GM12891 (cell line): ENCODE data around the gene JAZF1.
A peak's percentile ranks its signal among the peaks of the same experiment; 100 is the strongest.

Experiments
- DNase-seq: peaks from one replicate; pipeline ENCODE4 v3.0.0; 2011; ENCODE audit warnings: low spot score; ENCODE audit not compliant: insufficient read length
- FAIRE-seq: peaks from 2 replicates; lab custom pipeline; 2011; peaks lifted over from hg19 to GRCh38; lab: Jason Lieb, UNC
- PAX5 ChIP-seq: IDR thresholded peaks from 2 replicates; pipeline ENCODE4 v1.6.1; 2011; ENCODE audit warnings: low read length, moderate library complexity, mild to moderate bottlenecking; ENCODE audit not compliant: insufficient read depth, severe bottlenecking
- POLR2A ChIP-seq: IDR thresholded peaks from 2 replicates; pipeline ENCODE4 v1.6.1; 2011; ENCODE audit warnings: low read depth, low read length, control low read depth
- POLR2AphosphoS5 ChIP-seq: IDR thresholded peaks from 2 replicates; pipeline ENCODE4 v1.6.1; 2011; ENCODE audit warnings: low read depth, low read length, control low read depth
- POU2F2 ChIP-seq: IDR thresholded peaks from 2 replicates; pipeline ENCODE4 v1.6.1; 2011; ENCODE audit warnings: low read depth, mild to moderate bottlenecking, control low read depth, low read length, moderate library complexity
- SPI1 ChIP-seq: IDR thresholded peaks from 2 replicates; pipeline ENCODE4 v1.6.1; 2011; ENCODE audit warnings: low read depth, low read length, control low read depth
- TAF1 ChIP-seq: IDR thresholded peaks from 2 replicates; pipeline ENCODE4 v1.6.1; 2011; ENCODE audit warnings: low read depth, low read length, control low read depth

The JAZF1 gene

DNA sequence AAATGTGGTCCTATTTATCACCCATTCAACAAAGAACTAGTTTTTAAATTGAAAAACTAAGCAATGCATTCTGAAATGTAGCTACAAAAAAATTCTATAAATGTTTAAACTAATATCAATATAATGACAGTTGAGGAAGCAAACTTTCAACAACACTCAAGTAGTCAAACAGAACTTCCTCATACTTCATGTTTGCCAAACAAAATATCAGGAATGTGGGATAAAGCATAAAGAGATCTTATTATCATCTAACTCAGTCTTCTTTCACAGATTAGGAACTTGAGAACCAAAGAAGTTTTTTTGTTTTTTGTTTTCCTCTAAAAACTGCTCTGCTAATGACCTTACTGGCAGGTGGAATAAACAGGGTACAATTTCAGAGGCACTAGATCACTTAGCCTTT is 116.2 kb downstream of the JAZF1 start:
- DNase-seq (no peak), FAIRE-seq (no peak)
- TF ChIP-seq POLR2A (no peak), SPI1 (no peak), PAX5 (no peak), POLR2AphosphoS5 (no peak), TAF1 (no peak), POU2F2 (no peak)

DNA sequence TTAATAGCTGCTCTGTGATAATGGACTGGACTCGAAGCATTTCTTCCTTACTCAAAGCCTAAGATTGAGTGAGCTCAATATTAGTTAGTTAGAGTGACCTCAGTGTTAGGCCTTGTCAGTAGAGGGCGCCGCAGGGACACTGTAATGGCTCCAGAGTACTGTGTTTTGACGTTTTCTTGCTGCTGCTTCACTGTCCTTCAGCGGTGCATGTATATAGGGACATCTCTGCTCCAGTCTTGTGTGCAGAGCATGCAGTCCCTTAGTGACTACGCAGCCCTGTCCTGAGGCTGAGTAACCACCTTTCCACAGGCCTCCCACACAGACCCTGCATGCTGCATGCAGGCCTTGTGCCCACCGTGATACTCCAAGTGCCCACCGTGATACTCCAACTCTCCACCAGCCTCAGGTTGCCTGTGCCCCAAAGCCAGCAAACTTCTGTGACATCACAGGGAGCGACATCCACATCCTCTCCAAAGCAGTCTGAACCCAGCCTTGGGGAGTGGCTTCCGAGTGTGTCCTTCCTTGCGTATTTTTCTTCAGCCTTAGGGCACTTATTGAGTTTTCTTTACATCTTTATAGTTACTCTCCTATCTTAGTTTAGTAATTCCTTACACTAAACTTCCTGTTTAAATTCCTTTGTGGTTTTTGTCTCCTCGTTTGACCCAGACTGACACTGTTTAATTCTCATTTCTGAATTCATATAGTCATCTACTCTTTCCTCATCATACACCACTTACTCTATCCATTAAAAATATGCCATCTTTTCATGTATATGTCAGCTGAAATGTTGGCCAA is 118.2 kb downstream of the JAZF1 start:
- no peak for TF ChIP-seq POLR2AphosphoS5
- peak; percentile 20 for DNase-seq
- peak; percentile 93 for FAIRE-seq

DNA sequence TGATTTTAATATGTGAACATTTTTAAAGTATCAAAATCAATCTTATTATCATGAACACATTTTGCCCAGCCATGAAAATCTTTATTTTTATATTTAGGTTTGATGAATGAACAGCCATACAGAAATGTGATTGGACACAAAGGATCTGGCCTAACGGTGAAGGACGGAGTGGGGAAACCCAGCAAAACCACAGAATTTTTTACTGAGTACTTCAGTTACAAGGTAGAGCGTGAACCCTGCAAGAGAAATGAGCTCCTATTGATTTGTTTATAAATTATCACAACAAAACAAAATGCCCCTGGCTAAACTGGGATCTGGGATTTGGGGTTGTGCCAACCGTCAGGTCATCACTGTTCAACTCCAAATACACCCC is 118.8 kb downstream of the JAZF1 start:
- no peak for FAIRE-seq
- no peak for DNase-seq
- no peak for TF ChIP-seq POLR2AphosphoS5
- TF ChIP-seq SPI1 = no peak

DNA sequence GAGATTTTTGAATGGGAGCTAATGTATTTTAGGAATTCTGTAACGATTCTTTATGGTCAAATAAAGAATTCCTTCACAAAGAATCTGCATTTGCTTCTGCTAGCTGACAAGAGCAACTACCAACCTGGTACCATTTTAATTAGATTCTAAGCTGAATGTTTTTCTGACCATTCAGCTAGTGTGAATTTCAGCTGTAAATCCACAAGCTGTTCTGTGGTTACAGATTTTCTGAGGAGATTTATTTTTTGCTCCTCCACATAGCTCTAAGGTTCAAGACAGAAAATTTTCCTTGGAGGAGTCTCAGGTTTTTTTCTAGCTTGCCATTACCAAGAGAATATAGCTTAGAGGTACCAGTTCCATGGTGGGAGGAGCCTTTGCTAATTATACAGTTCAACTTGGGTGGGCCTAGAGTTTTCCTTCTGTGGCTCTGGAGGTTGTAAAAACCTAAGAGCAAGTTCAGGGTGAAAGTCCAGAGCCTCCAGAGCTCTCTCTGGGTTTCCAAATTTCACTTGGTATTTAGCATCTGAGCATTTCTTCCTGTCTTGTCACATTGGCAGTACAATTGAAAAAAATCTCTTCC is 120.1 kb downstream of the JAZF1 start:
- no peak for DNase-seq

DNA sequence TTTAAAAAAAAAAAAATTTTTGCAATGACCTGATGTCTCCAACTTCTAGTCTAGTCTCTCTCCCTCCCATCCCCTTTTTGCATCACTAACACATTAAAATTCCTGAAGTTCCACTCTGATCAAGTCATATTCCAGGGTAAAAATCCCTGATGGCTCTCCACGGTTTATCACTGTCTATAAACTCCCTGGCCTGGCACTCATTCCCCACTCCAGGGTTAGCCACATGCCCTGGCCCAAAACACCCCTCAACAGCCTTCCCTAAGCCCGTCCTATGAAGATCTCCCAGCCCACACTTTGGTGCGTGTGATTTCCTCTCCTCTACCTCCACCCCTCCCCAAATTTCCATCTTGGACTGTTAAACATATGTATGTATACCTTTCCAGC is 125.4 kb downstream of the JAZF1 start:
- FAIRE-seq = no peak
- TF ChIP-seq TAF1 = no peak
- TF ChIP-seq POLR2AphosphoS5 = no peak
- TF ChIP-seq POU2F2 = no peak
- TF ChIP-seq POLR2A = no peak
- TF ChIP-seq SPI1 = no peak
- no peak for TF ChIP-seq PAX5
- DNase-seq = no peak

More for the DNA sequence above, 120.1 kb downstream of the JAZF1 start:
- FAIRE-seq = no peak
- TF ChIP-seq PAX5 (no peak), SPI1 (no peak), POLR2A (no peak), POLR2AphosphoS5 (no peak), POU2F2 (no peak), TAF1 (no peak)

DNA sequence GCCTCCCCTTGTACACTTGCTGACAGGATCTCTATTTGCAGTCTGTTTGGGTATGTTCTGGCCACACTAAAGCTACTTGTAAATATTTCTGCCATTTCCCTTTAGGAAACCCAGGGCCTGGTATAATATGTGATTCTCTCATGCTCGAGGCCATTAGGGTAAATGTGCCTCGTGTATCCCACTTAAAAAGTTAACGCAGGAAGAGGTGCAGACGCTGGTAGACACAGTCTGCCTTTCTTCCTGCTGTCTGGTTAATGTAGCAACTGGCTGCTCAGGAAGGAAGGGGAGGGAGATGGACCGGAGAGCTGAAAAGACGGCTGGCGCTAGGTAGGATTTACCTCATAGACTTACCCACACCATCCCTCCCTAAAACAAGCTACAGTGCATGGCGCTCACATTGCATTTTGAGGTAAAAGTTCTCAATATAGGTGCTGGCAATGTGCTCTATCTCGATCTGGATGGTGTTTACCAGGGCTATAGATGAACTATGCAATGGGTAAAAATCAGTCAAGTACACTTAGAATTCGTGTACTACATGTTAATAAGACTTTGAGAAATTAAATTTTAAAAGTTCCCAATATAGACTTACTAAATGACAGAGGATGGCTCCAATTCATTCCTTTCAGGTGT is 125.9 kb downstream of the JAZF1 start:
- FAIRE-seq (no peak), DNase-seq (no peak)
- TF ChIP-seq SPI1 (no peak), POU2F2 (no peak), POLR2A (no peak), PAX5 (no peak), TAF1 (no peak), POLR2AphosphoS5 (no peak)

DNA sequence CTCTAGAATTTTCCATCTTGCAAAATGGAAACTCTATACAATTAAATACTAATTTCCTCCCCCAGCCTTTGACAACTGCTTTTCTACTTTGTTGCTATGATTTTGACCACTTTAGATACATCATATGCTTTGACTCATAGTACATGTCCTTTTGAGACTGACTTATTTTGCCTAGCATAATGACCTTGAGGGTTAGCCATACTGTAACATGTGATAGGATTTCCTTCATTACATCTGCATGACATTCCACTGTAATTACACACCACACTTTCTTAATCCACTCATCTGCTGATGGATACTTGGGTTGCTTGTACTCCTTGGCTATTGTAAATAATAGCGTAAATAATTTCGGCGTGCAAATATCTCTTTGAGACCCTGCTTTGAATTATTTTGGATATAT is 127.7 kb downstream of the JAZF1 start:
- FAIRE-seq = no peak
- TF ChIP-seq POLR2AphosphoS5 (no peak), PAX5 (no peak), POU2F2 (no peak), POLR2A (no peak), SPI1 (no peak), TAF1 (no peak)
- no peak for DNase-seq

DNA sequence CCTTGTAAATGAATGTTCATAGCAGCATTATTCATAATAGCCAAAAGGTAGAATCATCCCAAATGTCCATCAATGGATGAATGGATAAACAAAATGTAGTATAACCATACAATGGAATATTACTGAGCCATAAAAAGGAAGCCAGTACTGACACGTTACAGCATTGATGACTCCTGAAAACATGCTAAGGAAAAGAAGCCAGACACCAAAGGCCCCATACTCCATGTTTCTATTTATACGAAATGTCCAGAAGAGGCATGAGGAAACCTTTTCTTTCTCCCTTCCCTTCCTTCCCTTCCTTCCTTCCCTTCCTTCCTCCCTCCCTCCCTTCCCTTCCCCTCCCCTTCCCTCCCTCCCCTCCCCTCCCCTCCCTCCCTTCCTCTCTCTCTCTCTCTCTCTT is 131.9 kb downstream of the JAZF1 start:
- FAIRE-seq = no peak
- TF ChIP-seq TAF1 (no peak), POLR2AphosphoS5 (no peak), PAX5 (no peak), SPI1 (no peak), POU2F2 (no peak), POLR2A (no peak)
- no peak for DNase-seq

DNA sequence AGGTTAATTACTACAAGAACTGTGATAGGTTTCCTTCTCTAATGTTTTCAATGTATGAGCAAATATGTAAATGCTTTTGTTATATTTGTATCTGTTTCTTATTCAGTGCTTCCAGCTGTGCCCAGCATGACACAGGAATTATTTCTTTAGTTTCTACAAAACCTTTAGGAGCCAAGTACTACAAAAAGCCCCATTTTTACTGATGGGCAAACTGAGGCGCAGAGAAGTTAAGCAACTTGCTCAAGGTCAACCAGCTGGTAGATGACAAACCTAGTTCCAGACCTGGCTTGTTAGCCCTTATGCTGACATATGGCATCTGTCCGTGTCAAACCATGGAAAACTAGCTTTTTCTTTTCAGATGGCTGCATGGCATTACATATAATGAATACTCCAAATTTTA is 134.6 kb downstream of the JAZF1 start:
- FAIRE-seq = no peak
- TF ChIP-seq PAX5 (no peak), POLR2AphosphoS5 (no peak), POU2F2 (no peak)
- DNase-seq = no peak

DNA sequence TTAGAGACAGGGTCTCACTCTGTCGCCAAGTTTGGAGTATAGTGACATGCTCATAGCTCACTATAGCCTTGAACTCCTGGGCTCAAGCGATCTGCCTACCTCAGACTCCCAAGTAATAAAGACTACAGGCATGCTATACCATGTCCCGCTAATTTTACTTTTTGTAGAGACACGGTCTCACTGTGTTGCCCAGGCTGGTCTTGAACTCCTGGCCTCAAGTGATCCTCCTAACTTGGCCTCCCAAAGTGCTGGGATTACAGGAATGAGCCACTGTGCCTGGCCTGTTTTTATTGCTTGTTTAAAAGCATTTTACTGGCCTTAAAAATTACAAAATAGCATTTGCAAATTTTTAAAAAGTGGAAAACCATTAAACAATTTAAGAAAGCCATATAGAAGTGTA is 135.0 kb downstream of the JAZF1 start:
- DNase-seq = no peak
- TF ChIP-seq POU2F2 (no peak), POLR2AphosphoS5 (no peak), TAF1 (no peak), POLR2A (no peak), PAX5 (no peak), SPI1 (no peak)

More for the DNA sequence above, 135.0 kb downstream of the JAZF1 start:
- no peak for FAIRE-seq
